Measurements from ENCODE around the gene CREB5.
A peak's percentile ranks its signal among the peaks of the same experiment; 100 is the strongest.
"Not testable (repeated sequence)": the region's sequence is repeated elsewhere in the genome, so short reads cannot be mapped to it uniquely, and the experiment has no call there.

Gene CREB5

DNA sequence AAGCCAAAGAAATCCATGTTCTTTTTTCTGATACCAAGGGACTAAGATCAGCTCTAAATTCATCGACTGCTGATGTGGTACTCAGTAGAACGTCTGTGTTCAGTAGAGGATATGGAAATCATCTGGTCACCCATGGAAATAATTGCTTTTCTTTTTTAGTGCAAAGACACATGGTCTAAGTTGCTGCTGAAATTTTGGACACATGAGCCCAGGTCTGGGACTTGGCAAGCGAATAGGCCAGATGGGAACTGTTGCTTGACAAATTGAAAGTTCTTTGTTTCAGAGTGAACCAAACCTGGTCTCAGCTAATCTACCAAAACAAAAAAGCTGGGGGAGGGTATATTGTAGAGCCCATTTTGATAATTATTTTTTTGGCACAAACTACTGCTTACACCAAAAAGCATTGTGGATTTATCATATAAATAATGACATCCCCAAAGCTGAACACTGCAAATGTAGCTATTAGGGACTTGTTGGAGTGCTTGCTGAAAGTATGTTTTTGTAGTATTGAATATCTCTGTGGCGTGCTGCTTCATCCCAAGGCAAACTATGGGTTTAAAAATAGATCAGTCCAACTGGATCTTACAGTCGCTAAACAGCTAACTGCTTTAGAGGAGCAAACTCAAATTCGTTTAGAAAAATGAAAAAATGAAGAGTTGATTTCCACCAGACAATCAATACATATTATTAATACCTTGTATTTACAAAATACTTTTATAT, 401.1 kb downstream of the CREB5 start:
- ATAC-seq: no peak
- DNase-seq: no peak

DNA sequence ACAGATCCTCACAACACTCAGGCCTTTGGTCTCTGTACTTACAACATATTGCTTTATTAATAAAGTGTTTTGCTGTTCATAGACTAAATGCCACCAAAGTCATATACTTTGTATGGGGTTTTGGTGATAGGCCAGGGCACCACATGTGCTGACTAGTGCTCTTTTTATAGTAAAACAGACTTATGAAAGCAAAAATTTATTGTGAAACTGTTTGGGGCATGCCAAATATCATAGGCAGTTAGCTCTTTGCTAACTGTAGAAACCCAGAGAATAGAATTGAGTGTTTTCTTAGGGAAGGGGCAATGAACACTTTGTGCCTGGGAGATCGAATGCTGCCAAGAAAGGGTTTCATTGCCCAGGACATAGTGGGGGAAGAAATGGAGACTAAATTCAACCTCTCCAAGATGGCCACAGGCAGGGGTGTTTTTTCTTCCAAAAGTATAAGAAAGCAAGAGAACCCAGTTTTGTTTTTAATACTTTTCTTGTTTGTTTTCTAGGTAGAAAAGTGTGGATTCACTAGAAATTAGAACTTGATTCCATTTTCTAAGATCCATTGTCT, 403.1 kb downstream of the CREB5 start:
- ATAC-seq: no peak
- no peak for DNase-seq

DNA sequence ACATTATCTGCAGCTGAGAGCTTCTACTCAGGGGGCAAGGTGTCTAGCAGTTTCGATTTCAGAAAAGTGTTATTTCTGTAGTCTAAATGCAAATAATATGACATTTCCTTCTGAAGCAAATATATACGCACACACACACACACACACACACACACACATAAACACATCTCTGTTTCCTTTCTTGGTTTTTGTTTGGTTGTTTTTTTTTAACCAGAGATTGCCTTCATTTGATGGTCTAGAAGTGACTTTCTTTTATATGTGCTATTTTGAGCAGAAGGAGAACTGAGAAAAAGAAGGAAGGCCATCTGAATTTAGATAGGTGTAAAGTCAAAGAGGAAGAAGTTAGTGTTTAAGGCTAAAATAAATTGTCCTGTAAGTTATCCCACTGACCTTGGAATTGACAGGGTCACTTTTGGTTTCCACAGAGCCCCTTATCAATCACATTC, 403.6 kb downstream of the CREB5 start:
- ATAC-seq (no peak), DNase-seq (no peak)

DNA sequence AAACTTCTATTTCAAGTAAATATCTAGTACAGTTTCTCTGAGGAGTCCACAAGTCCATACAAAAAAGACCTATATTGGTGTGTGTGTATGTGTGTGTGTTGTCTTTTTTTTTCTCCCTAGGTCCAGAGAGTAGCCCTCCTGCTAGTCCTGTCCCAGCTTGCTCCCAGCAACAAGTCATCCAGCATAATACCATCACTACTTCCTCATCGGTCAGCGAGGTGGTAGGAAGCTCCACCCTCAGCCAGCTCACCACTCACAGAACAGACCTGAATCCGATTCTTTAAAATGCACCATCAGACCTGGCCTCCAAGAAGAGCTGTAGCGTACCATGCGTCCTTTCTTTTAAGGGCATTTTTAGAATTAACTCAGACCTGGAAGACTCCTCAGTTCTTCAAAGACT, 406.7 kb downstream of the CREB5 start:
- DNase-seq (no peak), ATAC-seq (no peak)

DNA sequence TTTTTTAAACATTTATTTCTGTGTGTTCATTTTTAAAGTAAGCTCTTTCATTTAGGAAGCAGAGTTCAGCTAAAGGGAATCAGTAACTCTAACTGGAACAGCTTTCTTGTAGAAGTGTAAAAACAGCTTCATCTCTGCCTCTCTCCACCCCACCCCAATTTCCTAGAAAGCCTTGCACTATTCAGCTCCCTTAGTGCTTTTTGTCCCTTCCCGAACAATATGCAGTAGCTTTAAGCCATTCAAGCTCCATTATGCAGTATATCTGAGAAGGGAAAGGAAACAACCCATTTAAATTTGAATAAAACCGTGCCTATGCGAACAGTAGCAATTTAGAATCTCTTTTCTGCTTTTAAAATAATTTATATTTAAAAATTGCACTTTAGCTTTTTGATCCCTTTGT, 411.3 kb downstream of the CREB5 start:
- no peak for DNase-seq

DNA sequence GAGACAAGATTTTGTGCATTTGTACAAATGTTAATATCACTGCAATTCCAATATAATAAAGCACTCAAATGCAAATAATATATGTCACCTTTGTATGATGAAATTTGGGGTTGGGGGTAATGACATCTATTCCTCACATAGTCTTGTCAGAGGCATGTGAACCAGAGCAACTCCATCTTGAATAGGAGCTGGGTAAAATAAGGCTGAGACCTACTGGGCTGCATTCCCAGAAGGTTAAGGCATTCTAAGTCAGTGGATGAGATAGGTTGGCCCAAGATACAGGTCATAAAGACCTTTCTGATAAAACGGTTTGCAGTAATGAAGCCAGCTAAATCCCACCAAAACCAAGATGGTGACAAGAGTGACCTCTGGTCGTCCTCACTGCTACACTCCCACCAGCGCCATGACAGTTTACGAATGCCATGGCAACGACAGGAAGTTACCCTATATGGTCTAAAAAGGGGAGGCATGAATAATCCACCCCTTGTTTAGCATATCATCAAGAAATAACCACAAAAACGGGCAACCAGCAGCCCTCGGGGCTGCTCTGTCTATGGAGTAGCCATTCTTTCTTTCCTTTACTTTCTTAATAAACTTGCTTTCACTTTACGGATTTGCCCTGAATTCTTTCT, 413.6 kb downstream of the CREB5 start:
- not testable (repeated sequence) for DNase-seq

More for the DNA sequence above, 411.3 kb downstream of the CREB5 start:
- no peak for ATAC-seq

DNA sequence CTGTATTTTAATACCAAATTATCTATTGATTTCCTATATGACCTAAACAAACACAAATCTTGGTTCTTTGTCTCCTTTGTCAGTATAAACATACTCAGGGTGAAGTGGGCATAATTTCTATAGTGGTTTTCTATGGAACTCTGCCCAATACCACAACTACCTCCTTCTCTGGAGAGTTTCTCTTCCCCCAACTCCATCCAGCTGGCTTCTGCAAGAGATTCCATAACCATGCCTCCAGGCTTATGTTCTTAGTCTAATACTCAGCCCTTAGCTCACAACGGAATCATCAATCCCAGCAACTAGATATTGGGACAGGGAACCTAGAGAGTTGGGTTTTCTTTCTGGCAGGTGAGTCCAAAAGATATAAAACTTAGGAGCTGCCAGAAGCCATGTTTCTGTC, 418.5 kb downstream of the CREB5 start:
- ATAC-seq (no peak), DNase-seq (no peak)

More for the DNA sequence above, 413.6 kb downstream of the CREB5 start:
- ATAC-seq: not testable (repeated sequence)

DNA sequence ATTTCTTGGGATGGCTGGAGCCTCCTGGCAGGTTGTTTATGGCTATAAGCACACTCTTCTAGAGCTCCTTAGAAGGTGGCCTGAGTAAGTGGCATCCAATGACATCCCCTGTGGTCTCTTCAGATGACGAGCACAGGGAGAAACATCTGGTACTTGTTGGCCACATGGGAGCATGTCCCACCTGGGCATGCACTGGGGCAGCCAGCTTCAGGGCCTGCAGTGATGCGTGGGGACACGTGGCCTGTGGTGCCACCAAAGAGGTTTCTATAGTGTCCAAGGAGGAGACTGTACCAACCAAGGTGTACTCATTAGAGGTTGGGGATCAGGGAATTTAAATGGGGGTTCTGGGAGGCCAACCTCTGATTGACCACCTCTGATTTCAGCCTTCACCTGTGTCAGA, 420.4 kb downstream of the CREB5 start:
- DNase-seq (no peak), ATAC-seq (no peak)

DNA sequence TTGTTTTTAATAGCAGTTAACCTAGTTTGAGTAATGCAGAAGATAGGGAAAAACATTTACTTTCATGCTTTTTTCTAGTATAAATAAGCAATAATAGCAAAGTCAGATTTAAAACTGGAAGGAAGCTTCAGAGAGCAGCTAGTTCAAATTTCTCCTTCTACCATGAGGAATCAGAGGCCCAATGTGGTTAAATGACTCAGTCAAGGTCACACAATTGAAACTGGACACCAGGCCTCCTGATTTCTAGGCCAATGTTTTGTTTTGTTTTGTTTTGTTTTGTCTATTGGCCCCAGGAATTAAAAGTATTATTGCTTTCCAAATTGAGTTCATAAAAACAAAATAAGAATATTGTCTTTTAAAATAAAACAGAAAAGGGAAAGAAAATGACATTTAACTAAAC, 423.5 kb downstream of the CREB5 start:
- no peak for ATAC-seq
- DNase-seq: no peak

DNA sequence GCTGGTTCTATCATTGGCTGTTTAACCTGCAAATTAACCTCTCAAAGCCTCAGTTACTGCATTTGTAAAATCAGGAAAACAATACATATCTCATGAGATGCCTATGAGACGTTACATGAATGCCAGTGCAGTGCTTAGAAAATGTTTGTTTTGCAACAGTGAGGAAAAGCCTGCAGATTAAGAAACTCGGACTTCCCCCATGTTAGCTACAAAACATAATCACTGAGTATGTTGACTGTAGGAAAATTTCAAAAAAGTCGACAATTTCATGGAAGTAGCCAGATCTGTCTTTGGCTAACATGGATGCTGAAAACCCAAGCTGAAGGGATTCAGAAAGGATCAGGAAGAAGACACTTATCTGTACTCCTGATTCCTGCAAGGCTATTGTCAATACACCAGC, 424.4 kb downstream of the CREB5 start:
- no peak for DNase-seq

DNA sequence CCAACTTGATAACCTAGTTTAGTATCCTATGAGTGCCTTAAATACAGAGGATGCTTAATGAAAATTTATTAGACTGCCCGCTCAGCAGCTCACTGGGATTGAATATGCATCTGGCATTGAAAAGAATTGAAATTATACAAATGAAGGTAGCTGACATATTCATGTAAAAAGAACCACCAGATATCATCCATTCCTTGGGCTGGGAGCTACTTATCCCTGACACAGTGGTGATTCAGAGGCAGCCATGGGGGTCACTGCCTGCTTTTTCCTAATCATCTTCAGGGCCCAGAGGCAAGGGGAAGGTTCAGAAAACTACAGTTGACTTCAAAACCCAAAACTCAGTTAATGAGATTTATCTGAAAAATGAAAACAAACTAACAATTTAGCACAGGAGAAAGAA, 424.9 kb downstream of the CREB5 start:
- DNase-seq: no peak
- ATAC-seq: no peak

More for the DNA sequence above, 424.4 kb downstream of the CREB5 start:
- no peak for ATAC-seq

DNA sequence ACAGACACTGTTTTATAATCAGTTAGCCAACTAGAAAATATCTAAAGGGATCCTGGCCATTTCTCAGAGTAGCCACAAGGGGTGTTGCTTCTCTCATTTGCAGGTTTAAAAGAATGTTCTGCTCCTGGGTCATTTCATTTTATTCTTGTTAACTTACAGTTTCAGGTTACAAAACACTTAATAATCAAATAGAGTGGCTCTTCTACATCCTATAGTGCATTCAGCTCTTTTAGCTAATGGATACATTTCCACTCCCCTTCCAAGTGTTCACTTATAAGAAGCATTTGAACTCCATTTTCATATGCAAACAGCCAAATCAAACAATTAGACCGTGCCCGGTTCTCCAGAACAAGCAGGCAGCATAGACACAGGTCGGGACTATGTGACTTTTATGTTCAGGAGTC, 428.3 kb downstream of the CREB5 start:
- ATAC-seq (no peak), DNase-seq (no peak)

DNA sequence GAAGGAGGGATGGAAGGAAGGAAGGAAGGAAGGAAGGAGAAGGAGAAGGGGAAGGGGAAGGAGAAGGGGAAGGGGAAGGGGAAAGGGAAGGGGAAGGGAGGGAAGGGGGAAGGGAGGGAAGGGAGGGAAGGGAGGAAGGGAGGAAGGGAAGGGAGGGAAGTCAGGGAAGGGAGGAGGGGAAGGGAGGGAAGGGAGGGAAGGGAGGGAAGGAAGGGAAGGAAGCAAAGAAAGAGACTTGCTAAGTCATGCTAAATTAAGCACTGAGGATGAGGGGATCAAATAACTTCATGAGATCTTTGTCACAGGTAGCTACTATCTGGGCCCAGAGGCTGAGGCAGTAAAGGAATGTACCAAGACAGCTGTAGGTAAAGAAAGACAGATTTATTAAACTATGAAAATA, 429.4 kb downstream of the CREB5 start:
- no peak for DNase-seq
- ATAC-seq: no peak

DNA sequence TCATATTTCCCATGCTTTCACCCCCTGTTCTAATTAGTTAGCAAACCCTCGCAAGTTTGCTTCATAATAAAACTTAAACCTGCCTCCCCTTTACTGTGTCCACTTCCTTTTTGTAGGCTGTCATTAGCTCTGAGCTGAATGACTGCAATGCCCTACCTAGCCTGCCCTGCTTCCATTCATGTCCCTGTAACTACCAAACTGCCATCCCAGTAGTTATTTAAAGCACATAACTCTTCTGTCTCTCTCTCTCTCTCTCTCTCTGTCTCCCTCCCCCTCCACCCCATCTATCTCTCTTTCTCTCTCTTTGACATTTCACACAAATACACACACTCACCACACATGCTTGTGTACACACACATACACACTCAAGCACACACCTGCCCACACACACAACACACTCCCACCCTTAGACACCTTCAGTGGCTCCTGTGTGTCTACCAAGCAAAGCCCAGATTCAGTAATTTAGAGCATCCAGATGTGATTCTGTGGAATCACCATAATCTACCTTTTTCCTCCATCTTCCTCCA, 430.5 kb downstream of the CREB5 start:
- ATAC-seq: no peak
- DNase-seq: no peak

DNA sequence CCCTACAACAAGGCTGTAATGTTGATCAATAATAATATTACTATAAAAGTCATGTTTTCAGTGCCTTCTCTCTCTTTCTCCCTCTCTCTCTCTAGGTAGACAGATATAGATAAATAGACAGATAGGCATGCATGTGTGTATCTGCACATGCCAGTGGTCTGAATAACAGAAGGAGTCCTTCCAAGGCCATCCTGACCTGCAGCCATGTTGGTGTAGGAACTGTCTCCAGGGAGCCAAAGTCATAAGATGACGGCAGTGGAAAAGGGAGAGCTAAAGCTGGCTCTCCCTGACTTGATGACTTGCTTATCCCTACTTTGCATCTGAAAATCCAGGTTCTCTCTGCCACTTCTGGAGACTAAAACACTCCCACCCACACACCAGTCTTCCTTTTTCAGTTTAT, 432.8 kb downstream of the CREB5 start:
- ATAC-seq: no peak
- no peak for DNase-seq

DNA sequence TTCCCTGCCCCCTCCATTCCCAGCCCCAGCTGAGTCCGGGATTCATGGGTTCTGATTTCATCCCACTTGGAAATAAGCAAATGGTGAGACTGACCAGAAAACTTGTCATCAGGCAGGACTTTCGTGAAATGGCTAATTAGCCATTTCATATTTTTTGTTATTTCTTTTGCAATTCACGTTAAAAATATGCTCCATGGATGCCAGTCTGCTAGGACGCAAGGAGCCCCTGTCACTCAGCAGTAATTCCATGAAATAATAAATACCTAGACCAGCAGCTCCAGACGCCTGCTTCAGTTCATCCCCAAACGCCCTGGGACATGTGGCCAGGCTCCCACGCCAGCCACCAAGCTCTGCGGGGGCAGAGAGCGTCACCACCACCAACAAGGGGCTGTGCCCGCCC, 434.9 kb downstream of the CREB5 start:
- DNase-seq: no peak

DNA sequence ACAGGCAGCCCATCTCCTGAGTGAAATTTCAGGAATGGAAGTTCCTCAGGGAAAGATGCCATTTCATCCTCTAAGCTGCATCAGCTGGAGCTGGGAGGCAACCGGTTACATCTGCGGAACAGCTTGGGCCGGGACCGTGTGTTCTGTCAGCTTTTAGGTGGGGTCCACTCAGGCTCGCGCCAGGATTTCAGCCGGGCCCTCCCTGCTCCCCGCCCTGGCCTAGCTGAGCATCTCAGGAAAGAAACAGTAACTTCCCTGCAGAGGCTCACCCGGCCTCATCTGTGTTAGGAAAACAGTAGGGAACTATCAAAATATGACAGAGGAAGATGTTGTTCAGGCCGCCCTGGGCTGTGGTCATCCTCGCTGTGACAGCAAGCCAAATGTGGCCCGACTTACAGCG, 435.4 kb downstream of the CREB5 start:
- no peak for DNase-seq
- peak; percentile 14 for ATAC-seq

More for the DNA sequence above, 434.9 kb downstream of the CREB5 start:
- no peak for ATAC-seq

DNA sequence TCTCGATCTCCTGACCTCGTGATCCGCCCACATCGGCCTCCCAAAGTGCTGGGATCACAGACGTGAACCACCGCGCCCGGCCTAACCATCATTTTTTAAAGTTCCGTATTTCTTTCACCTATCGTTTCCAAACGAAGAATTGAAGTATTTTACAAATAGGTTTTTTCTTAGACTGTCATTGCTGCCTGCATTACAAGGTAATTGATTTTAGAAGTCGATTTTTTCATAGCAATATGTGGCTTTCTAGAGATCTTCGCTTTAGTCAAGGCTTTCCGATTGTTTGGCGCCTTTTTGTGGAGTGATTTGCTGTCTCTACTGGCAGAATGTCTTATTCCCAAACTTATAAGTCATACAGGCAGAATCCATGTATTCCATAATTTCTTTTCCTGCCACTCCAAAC, 436.6 kb downstream of the CREB5 start:
- ATAC-seq (no peak), DNase-seq (no peak)

DNA sequence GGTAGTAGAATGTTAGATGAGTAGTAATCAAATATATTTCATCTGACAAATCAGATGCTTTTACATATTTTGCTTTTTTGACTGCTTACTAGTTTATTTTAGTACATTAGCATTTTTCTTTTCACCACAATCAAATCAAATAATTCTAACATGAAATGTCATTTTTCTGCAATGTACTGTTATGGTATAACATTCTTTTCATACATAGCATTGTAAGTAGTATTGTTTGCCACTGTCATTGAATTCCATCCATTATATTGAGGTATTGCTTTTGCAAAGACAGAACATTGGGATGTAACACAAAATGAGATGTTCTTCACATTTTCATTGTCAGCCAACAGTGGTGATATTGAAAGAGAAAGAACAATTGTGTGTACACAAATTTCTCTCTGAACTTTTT, 438.4 kb downstream of the CREB5 start:
- DNase-seq: no peak
- ATAC-seq: no peak

DNA sequence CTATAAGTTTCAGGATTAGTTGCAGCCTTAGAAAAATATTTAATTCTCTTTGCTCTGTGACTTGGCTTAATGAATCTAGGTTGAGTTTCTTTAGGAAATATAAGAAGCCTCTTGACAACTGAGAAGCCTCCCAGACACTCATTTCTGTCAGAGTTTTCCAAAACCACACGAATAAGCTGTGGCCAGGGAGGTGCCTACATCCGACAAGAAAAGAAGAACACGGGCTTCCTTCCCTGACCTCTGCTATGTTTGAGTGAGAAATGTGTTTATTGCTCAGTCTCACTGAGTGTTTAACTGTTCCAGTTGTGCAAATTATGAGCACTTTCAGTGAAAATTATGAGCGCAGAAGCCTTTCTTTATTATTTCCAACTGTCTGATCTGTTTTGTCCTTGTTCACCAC, 440.8 kb downstream of the CREB5 start:
- ATAC-seq (no peak), DNase-seq (no peak)

DNA sequence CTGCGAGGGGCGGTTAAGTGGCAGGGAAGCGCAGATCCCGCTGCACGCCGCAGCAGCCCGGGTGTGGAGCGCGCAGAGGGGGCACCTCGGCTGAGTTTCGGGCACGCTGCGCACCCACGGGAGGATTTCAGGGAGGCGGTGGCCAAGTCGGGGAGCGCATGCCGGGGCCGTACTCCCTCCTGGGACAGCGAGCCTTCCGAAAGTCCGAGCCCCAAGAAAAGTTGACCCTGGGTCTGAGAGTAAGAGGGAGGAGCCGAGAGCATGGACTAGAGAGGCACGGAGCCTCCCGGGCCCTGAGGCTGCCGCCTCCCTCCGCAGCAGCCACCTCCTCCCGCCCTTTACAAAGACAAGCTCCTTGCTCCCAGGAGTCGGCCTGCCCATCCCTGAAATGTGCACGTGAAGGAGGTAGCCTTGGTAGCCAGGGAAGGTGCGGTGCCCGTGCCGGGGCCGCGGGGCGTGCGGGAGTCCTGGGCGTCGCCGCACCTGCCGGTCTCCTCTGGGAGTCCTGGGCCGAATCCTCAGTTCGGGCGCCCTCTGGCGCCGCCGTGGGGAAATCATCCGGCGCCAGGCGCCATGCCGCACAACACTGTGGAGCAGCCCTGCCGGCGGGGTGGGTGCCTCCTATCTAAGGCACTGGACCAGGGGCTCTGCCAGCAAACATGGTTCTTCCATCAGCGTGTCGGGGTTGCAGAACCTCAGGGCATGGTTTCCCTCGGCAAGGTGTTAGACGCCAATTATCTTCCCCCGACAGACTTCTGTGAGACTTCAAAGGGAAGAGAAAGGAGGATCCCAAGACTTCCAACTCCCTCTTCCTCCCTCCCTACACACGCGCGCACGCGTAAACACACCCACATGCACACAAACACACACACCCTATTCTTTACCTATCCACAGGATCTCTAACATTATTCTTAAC, 441.8 kb downstream of the CREB5 start:
- DNase-seq (peak; percentile 84), ATAC-seq (peak; percentile 92)

DNA sequence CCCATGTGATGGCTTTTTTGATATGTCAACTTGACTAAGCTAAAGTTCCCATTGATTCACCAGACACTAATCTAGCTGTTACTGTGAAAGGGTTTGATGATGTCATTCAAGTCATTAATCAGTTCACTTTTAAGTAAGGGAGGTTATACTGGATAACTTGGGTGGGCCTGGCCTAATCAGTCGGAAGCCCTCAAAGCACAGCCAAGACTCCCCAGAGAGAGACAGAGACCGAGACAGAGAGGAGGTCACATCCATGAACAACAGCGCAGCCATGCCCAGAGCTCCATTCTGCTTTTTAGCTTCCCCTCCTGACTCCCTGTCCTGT, 442.4 kb downstream of the CREB5 start:
- no peak for ATAC-seq
- no peak for DNase-seq
